ENCODE results near the gene TMCO4. TPM values are rescaled to one million over a fixed set of nuclear protein-coding genes. Genes with fewer than 3 reads are reported as not detected.

The TMCO4 gene
- total and polyA plus RNA-seq, 2 of the 8 experiments (the other 6 are each of a cell fraction or from before 2014, with no cell fraction given): 3.0 to 3.1 TPM

- WGBS, 2 experiments (ENCODE audit: extremely low coverage in 1 of 2, insufficient coverage in 1 of 2, insufficient read length in 1 of 2, insufficient replicate concordance in 2 of 2, low coverage in 1 of 2, low lambda C conversion rate in 2 of 2, missing lambda C conversion rate in 1 of 2): 89% methylated on average over 15 of the region's 15 CpGs; no CpG with 5 or more reads in 1 of the 2 experiments
- Histone ChIP-seq H3K36me3 (ENCODE audit: control insufficient read depth in 2 of 4, insufficient read depth in 4 of 4, low read length in 3 of 4) (no peaks in the 10 kb centered on the region), H3K9me3 (ENCODE audit: insufficient read depth in 2 of 2, low read depth in 1 of 2, low read length in 1 of 2) (no peaks in the 10 kb centered on the region), H4K5ac (ENCODE audit: insufficient read length, low read depth, low read length) (no peak overlapping the region), H3K79me1 (ENCODE audit: low read depth, low read length) (no peaks in the 10 kb centered on the region), H3K9ac (replicated peaks in 1 of 4; ENCODE audit: extremely low read depth in 1 of 4, low read depth in 3 of 4, low read length in 3 of 4) (no peak overlapping the region), H3K4ac (replicated peaks; ENCODE audit: insufficient read length, low read depth, low read length) (no peak overlapping the region), H3K18ac (ENCODE audit: extremely low read depth, low read length) (no peak overlapping the region), H2BK12ac (ENCODE audit: low read depth, low read length) (no peak overlapping the region), H3K27me3 (replicated peaks in 1 of 4; ENCODE audit: control insufficient read depth in 3 of 4, extremely low read depth in 1 of 4, insufficient read depth in 3 of 4, low read length in 3 of 4) (peaks cover 0 to 2% (median 0%) of the 10 kb centered on the region in 4 experiments; a peak in 1 of 7 replicates), H4K8ac (ENCODE audit: extremely low read depth, insufficient read depth, low read length) (no peak overlapping the region), H2BK5ac (ENCODE audit: low read depth, low read length) (no peak overlapping the region), H2AFZ (ENCODE audit: low read length) (no peak overlapping the region), H3K27ac (ENCODE audit: low read depth, low read length) (no peak overlapping the region), H3K4me2 (ENCODE audit: insufficient read depth in 1 of 2, low read depth in 2 of 2, low read length in 2 of 2) (no peak overlapping the region), H3K79me2 (ENCODE audit: control insufficient read depth in 1 of 2, insufficient read depth in 2 of 2, low read length in 2 of 2) (no peaks in the 10 kb centered on the region), H2BK15ac (ENCODE audit: low read length) (no peak overlapping the region; the same call in 1 of the 2 replicates), H3K23ac (ENCODE audit: insufficient read length) (no peak overlapping the region), H3K56ac (replicated peaks; ENCODE audit: insufficient read length, low read depth, low read length) (no peak overlapping the region), H3K4me1 (replicated peaks in 1 of 4; ENCODE audit: control insufficient read depth in 3 of 4, insufficient read depth in 4 of 4, low read length in 3 of 4) (peaks cover 10 to 19% (median 11%) of the 10 kb centered on the region in 4 experiments), H4K91ac (replicated peaks; ENCODE audit: insufficient read length, low read length) (no peak overlapping the region), H2AK5ac (ENCODE audit: low read depth, low read length) (0 out of 2 replicates have a peak overlapping the region, but pooled peaks have one; percentile 4), H2BK20ac (ENCODE audit: low read length) (peak overlapping the region; percentile 73; the same call in 1 of the 2 replicates), H3K4me3 (ENCODE audit: extremely low read depth in 1 of 4, insufficient read depth in 2 of 4, low read depth in 3 of 4, low read length in 4 of 4) (no peak overlapping the region), H3K14ac (ENCODE audit: insufficient read length) (no peak overlapping the region), H3K23me2 (ENCODE audit: low read depth, low read length) (no peaks in the 10 kb centered on the region), H4K20me1 (replicated peaks in 1 of 2; ENCODE audit: control insufficient read depth in 1 of 2, insufficient read depth in 2 of 2, low read length in 2 of 2) (no peaks in the 10 kb centered on the region), H2BK120ac (replicated peaks; ENCODE audit: low read depth, low read length) (peak overlapping the region; percentile 31)
- CTCF ChIA-PET (ENCODE audit: partially characterized antibody): interaction anchor here (0.6 to 1.7 kb wide), 8 partner anchors 9 to 152 kb away, joined by 3 to 9 read pairs (median 3); partner anchors contain the start of gene OTUD3
- POLR2A ChIA-PET (ENCODE audit: partially characterized antibody): no interaction called here
- TF ChIP-seq TCF12 (IDR thresholded peaks at IDR 0.05; ENCODE audit: low read depth, low read length) (no peak), SP2 (IDR thresholded peaks at IDR 0.05; ENCODE audit: low read length) (no peak), FOSL1 (IDR thresholded peaks at IDR 0.05; ENCODE audit: insufficient read depth, low read depth, low read length) (no peak), BRCA1 (IDR thresholded peaks at IDR 0.05; ENCODE audit: low read depth, low read length) (no peak)
- no peak for DNase-seq (ENCODE audit: low read depth in 1 of 2, low spot score in 2 of 2)
- no peak for FAIRE-seq
Measured at GRCh38 chr1:19814244-19814661, 14.5 kb upstream of the TMCO4 start.

Measured in H1 (cell line).